ENCODE results near the gene EXTL1.

DNA sequence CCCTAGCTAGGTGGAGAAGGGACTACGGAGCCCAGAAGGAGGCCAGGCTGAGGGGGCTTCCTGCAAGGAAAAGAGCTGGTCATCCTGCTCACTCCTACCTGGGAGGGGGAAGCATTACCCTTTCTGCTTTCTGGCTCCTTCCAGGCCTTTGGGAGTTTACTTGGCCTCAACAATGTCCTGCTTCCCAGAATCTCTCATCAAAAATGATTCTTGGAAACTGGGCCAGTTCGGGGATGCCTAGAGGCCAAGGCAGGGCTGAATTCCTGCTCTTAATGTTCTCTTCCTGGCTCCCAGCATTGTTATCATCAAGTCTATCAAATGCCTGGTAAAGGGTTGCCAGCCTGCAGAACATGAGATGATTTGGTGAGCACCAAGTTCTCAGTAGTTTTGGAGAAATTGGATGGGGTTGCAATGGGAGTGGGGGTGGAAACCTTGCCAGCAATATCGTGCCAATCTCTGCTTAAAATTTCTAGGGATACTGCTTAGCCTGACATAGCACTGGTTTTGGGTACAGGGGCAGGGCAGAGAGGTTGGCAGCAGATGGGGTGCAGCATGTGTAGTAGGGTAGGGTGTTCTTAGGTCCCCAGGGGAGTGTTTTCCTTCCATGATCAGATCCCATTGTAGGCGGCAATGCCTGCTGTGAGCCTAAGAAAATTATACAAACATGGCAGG lies 16.0 kb upstream of the EXTL1 start:
- TF ChIP-seq CTCF (IDR thresholded peaks at IDR 0.05) (no peak), POLR2A (IDR thresholded peaks at IDR 0.05) (no peak)

Measured in esophagus squamous epithelium (tissue), 4 donors.